T-helper 1 cell treated with Interleukin-12 subunit alpha and Interleukin-12 subunit beta and Interleukin-4 antibody, amounts not matched to agents 30 μg/mL and 1 μg/mL, for 36 hours (primary cell): ENCODE data around the gene DIPK1C.

Experiments
- H3K27ac Mint-ChIP-seq: one replicate; pipeline ENCODE4 v1.8.0; 2021; ENCODE audit warnings: mild to moderate bottlenecking, mixed read lengths
- H3K27me3 Mint-ChIP-seq: one replicate; pipeline ENCODE4 v1.8.0; 2021; ENCODE audit warnings: low read depth, mixed read lengths
- H3K36me3 Mint-ChIP-seq: one replicate; pipeline ENCODE4 v1.8.0; 2021; ENCODE audit warnings: low read depth, mixed read lengths
- H3K4me1 Mint-ChIP-seq: one replicate; pipeline ENCODE4 v1.8.0; 2021; ENCODE audit warnings: low read depth, mixed read lengths
- H3K4me3 Mint-ChIP-seq: one replicate; pipeline ENCODE4 v1.8.0; 2021; ENCODE audit warnings: mild to moderate bottlenecking, moderate library complexity, mixed read lengths
- H3K9me3 Mint-ChIP-seq: one replicate; pipeline ENCODE4 v1.8.0; 2021; ENCODE audit warnings: mixed read lengths

DIPK1C gene

GRCh38 chr18:74450626-74451025 lies 6.5 kb downstream of the DIPK1C start:
- peaks cover 18% of the 10 kb centered on the region for H3K27me3 Mint-ChIP-seq
- no peaks in the 10 kb centered on the region for H3K4me1 Mint-ChIP-seq

GRCh38 chr18:74447404-74448152 lies 9.5 kb downstream of the DIPK1C start:
- H3K36me3 Mint-ChIP-seq, result no peaks in the 10 kb centered on the region
- no peaks in the 10 kb centered on the region for H3K9me3 Mint-ChIP-seq
- H3K4me3 Mint-ChIP-seq, result no peak overlapping the region
- no peaks in the 10 kb centered on the region for H3K4me1 Mint-ChIP-seq
- peaks cover 5% of the 10 kb centered on the region for H3K27me3 Mint-ChIP-seq
- no peak overlapping the region for H3K27ac Mint-ChIP-seq

More at GRCh38 chr18:74450626-74451025, 6.5 kb downstream of the DIPK1C start:
- Mint-ChIP-seq H3K9me3 (no peaks in the 10 kb centered on the region), H3K27ac (no peak overlapping the region), H3K4me3 (no peak overlapping the region), H3K36me3 (no peaks in the 10 kb centered on the region)

- Mint-ChIP-seq H3K36me3 (no peaks in the 10 kb centered on the region), H3K27ac (no peak overlapping the region), H3K4me1 (no peaks in the 10 kb centered on the region), H3K4me3 (no peak overlapping the region), H3K27me3 (peaks cover 5% of the 10 kb centered on the region), H3K9me3 (no peaks in the 10 kb centered on the region)
These were observed 10.3 kb downstream of the DIPK1C start for GRCh38 chr18:74446631-74447403.

- Mint-ChIP-seq H3K36me3 (no peaks in the 10 kb centered on the region), H3K9me3 (no peaks in the 10 kb centered on the region), H3K27me3 (peaks cover 5% of the 10 kb centered on the region), H3K27ac (no peak overlapping the region), H3K4me1 (no peaks in the 10 kb centered on the region), H3K4me3 (no peak overlapping the region)
These were observed 10.9 kb downstream of the DIPK1C start for GRCh38 chr18:74446178-74446577.

- H3K4me3 Mint-ChIP-seq, result no peak overlapping the region
- H3K36me3 Mint-ChIP-seq, result no peaks in the 10 kb centered on the region
- H3K27ac Mint-ChIP-seq, result no peak overlapping the region
- no peaks in the 10 kb centered on the region for H3K9me3 Mint-ChIP-seq
- no peaks in the 10 kb centered on the region for H3K4me1 Mint-ChIP-seq
- peaks cover 5% of the 10 kb centered on the region for H3K27me3 Mint-ChIP-seq
These were observed 11.5 kb downstream of the DIPK1C start for GRCh38 chr18:74445585-74445984.

GRCh38 chr18:74444104-74444503 lies 13.0 kb downstream of the DIPK1C start:
- H3K27ac Mint-ChIP-seq, result no peak overlapping the region
- H3K4me1 Mint-ChIP-seq, result no peaks in the 10 kb centered on the region
- no peak overlapping the region for H3K4me3 Mint-ChIP-seq
- no peaks in the 10 kb centered on the region for H3K36me3 Mint-ChIP-seq
- peaks cover 5% of the 10 kb centered on the region for H3K27me3 Mint-ChIP-seq
- H3K9me3 Mint-ChIP-seq, result no peaks in the 10 kb centered on the region

- H3K4me1 Mint-ChIP-seq, result no peaks in the 10 kb centered on the region
- no peaks in the 10 kb centered on the region for H3K9me3 Mint-ChIP-seq
- peaks cover 5% of the 10 kb centered on the region for H3K27me3 Mint-ChIP-seq
- H3K36me3 Mint-ChIP-seq, result no peaks in the 10 kb centered on the region
- no peak overlapping the region for H3K4me3 Mint-ChIP-seq
- no peak overlapping the region for H3K27ac Mint-ChIP-seq
These were observed 16.2 kb downstream of the DIPK1C start for GRCh38 chr18:74440808-74441427.

GRCh38 chr18:74438091-74438490 lies 19.0 kb downstream of the DIPK1C start:
- H3K27ac Mint-ChIP-seq, result no peak overlapping the region
- no peak overlapping the region for H3K4me3 Mint-ChIP-seq
- no peaks in the 10 kb centered on the region for H3K9me3 Mint-ChIP-seq
- H3K27me3 Mint-ChIP-seq, result peaks cover 4% of the 10 kb centered on the region
- H3K4me1 Mint-ChIP-seq, result no peaks in the 10 kb centered on the region
- H3K36me3 Mint-ChIP-seq, result no peaks in the 10 kb centered on the region

GRCh38 chr18:74436158-74436769 lies 20.8 kb downstream of the DIPK1C start:
- H3K27me3 Mint-ChIP-seq, result peaks cover 4% of the 10 kb centered on the region
- H3K36me3 Mint-ChIP-seq, result no peaks in the 10 kb centered on the region
- H3K4me3 Mint-ChIP-seq, result no peak overlapping the region
- no peaks in the 10 kb centered on the region for H3K9me3 Mint-ChIP-seq
- no peak overlapping the region for H3K27ac Mint-ChIP-seq
- no peaks in the 10 kb centered on the region for H3K4me1 Mint-ChIP-seq

- H3K36me3 Mint-ChIP-seq, result no peaks in the 10 kb centered on the region
- no peaks in the 10 kb centered on the region for H3K4me1 Mint-ChIP-seq
- H3K27me3 Mint-ChIP-seq, result peaks cover 4% of the 10 kb centered on the region
- no peak overlapping the region for H3K4me3 Mint-ChIP-seq
- no peaks in the 10 kb centered on the region for H3K9me3 Mint-ChIP-seq
- H3K27ac Mint-ChIP-seq, result no peak overlapping the region
These were observed 21.4 kb downstream of the DIPK1C start for GRCh38 chr18:74435740-74436139.

GRCh38 chr18:74434466-74434865 lies 22.6 kb downstream of the DIPK1C start:
- peaks cover 4% of the 10 kb centered on the region for H3K27me3 Mint-ChIP-seq
- no peaks in the 10 kb centered on the region for H3K36me3 Mint-ChIP-seq
- no peaks in the 10 kb centered on the region for H3K9me3 Mint-ChIP-seq
- H3K4me1 Mint-ChIP-seq, result no peaks in the 10 kb centered on the region
- H3K27ac Mint-ChIP-seq, result no peak overlapping the region
- no peak overlapping the region for H3K4me3 Mint-ChIP-seq

- Mint-ChIP-seq H3K9me3 (no peaks in the 10 kb centered on the region), H3K4me1 (no peaks in the 10 kb centered on the region), H3K27me3 (peaks cover 12% of the 10 kb centered on the region), H3K4me3 (no peak overlapping the region), H3K36me3 (no peaks in the 10 kb centered on the region), H3K27ac (no peak overlapping the region)
These were observed 26.1 kb downstream of the DIPK1C start for GRCh38 chr18:74430806-74431571.

- Mint-ChIP-seq H3K4me3 (no peak overlapping the region), H3K4me1 (no peaks in the 10 kb centered on the region), H3K27me3 (peaks cover 12% of the 10 kb centered on the region), H3K36me3 (no peaks in the 10 kb centered on the region), H3K27ac (no peak overlapping the region), H3K9me3 (no peaks in the 10 kb centered on the region)
These were observed 26.9 kb downstream of the DIPK1C start for GRCh38 chr18:74430231-74430630.

- Mint-ChIP-seq H3K9me3 (no peaks in the 10 kb centered on the region), H3K27ac (no peak overlapping the region), H3K36me3 (no peaks in the 10 kb centered on the region), H3K27me3 (peaks cover 12% of the 10 kb centered on the region), H3K4me3 (no peak overlapping the region), H3K4me1 (no peaks in the 10 kb centered on the region)
These were observed 28.0 kb downstream of the DIPK1C start for GRCh38 chr18:74429096-74429495.
